HG02759 (cell line): ENCODE measurements around the gene SPATS1.

Experiments used
- ATAC-seq: cut with Tn5 transposase; IDR thresholded peaks from one replicate; pipeline ENCODE4 v1.9.1; 2021; ENCODE audit warnings: mild to moderate bottlenecking, moderate library complexity; ENCODE audit not compliant: unreplicated experiment

The SPATS1 gene

GRCh38 chr6:44342489-44342888 lies at the start of gene SPATS1:
Gene SPATS1 (plus strand): TSS chr6:44342650. CDS start chr6:44343096, 446 bp downstream.
- ATAC-seq, result no peak

DNA sequence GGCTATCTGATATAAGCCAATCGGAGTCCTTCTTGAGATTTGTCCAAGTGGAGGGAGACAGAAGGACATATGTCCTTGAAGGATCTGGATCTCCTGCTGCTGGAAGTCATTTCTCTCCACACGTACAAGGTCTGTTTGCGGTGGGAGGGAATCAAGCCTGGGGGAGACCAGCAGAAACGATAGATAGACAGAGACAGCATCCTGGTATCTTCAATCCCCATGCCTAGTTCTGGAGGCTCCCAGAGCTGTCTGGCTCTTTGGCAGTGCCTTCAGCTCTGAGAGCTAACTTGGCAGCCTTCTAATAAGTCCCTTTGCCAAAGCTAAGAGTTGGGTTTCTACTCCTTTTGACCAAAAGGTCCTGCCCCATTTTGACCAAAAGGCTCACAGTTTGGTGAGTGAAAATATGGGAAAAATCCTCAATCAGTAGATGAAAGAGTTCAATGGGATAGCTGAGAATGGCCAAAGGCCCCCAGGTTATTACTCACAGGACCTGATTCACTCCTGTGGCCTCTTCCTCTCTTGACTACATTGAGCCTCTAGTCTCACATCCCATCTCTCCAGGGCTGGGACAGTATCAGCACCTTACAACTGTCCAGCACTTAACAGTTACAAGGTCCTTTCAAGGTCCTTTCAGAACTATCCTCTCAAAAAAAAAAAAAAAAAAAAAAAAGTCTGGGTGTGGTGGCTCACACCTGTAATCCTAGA lies 49.6 kb upstream of the SPATS1 start:
- no peak for ATAC-seq

- no peak for ATAC-seq
Measured at GRCh38 chr6:44294832-44295791, 47.3 kb upstream of the SPATS1 start.

DNA sequence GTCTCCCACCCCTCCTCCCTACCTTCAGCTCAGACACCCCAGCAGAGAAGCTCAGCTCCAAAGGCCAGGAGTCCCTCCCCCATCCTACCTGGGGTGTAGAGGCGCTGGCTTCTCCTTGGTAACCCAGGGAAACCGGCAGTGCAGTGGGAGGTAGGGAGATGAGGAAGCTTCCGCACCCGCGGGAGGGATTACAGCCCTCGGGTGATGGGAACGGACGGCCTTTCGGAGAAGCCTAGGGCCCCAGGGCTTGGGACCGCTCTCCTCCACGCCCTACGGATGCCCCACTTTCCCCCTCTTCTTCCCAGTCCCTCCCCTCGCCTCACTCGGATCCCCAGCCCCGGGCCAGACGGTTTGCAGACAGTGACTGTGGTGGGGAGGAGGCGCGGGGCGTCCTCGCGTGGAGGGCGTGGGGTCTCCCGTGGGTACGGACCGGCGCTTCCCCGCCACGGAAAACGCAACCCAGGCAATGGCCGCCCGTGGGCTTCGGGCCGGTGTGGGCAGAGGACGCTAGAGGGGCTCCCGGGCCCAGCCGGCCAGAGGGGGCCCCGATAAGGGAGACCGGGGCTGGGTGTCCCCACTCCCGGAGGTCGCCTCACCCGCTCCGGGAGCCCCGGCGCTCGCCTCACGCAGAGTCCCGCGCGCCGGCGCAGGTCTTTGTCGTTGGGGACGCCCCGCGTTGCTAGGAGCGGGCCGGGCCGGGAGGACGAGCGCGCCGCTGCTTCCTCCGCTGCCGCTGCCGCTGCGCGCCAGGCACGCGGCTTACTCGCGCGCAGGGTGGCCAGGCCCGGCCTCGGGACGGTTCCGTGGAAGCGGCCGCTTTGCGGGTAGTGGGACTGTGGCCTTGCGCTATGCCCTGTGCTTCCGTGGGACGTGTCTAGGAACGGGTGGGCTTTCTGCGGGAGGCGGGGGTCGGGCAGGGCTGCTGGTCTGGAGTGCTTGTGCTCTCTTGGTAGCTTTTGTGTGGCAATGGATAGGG lies 45.1 kb upstream of the SPATS1 start:
- peak; percentile 59 for ATAC-seq

- no peak for ATAC-seq
Measured at GRCh38 chr6:44298055-44298803, 44.2 kb upstream of the SPATS1 start.

DNA sequence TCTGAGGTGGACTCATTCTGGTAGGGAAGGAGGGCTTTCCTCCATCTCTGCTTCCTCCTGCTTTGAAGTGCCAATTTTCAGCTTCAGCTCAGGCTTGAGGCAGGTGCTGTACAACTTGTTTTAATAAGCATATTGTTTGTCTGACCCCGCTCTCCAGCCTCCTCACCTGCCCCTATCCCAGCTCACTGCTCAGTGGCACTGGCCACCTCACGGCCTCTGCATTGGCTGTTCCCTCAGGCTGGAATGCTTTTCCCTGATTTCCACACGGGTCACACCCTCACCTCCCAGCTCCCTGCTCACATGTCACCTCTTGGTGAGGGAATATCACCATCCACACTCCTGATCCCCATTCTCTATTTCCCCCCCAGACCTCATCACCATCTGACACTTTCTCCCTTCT lies 43.6 kb upstream of the SPATS1 start:
- no peak for ATAC-seq

GRCh38 chr6:44300292-44300823 lies 42.1 kb upstream of the SPATS1 start:
- no peak for ATAC-seq

- ATAC-seq, result no peak
Measured at GRCh38 chr6:44301106-44301505, 41.3 kb upstream of the SPATS1 start.

GRCh38 chr6:44301782-44302564 lies 40.5 kb upstream of the SPATS1 start:
- no peak for ATAC-seq

DNA sequence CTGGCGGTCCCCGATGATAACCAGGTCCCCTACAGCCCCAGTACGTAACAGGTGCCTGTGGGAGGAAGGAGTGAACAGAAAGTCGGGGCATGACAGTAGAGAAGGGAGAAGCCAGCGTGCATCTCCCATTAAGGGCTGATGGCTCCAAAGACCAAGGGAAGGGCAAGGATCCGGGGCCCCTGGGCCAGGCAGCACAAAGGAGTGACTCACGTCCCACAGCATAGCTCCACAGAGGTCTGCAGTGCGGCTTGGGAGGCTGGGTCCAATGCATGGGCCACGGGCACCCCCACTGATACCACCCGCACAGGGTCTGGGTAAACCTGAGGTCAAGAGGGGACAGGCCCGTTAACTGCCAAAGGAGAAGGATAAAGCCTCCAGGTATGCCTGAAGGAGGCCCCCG lies 39.6 kb upstream of the SPATS1 start:
- no peak for ATAC-seq

GRCh38 chr6:44303842-44304241 lies 38.6 kb upstream of the SPATS1 start:
- ATAC-seq, result no peak

- no peak for ATAC-seq
Measured at GRCh38 chr6:44304282-44305199, 37.9 kb upstream of the SPATS1 start.

- ATAC-seq, result no peak
Measured at GRCh38 chr6:44305200-44305725, 37.2 kb upstream of the SPATS1 start.

DNA sequence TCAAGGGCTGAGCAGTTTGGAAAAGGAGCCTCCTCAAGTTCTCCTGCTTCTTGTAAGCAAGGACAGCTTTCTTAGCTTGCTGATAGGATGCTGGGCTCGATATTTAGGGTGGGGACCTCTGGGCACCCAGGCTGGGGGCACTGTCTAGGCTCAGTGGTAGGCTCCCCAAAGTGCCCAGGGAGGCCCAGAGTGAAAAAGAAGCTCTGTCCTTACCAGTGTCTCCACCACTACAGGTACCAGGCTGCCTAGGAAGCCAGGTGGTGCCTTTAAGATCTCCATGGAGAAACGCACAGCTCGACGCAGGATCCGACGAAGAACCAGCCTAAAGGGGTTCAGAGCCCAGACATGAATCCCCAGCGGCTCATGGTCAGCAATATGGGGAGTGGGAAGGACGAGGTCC lies 35.7 kb upstream of the SPATS1 start:
- ATAC-seq, result no peak

- ATAC-seq, result no peak
Measured at GRCh38 chr6:44307217-44307616, 35.2 kb upstream of the SPATS1 start.

DNA sequence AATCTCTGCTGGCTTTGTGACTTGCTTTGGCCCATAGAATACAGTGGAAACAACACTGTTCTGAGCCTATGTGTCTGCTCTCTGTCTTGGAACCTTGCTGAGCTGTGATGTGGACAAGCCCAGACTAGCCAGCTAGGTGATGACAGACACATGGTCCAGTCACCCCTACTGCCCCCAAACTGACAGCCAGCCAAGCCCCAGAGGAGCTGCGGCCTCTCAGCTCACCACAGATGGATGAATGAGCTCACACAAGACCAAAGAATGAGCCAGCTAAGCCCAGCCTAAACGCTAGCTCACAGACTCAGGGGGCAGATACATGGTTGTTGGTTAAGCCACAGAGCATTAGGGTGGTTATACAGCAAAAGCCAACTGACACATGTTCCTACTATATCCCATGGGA lies 33.4 kb upstream of the SPATS1 start:
- no peak for ATAC-seq

DNA sequence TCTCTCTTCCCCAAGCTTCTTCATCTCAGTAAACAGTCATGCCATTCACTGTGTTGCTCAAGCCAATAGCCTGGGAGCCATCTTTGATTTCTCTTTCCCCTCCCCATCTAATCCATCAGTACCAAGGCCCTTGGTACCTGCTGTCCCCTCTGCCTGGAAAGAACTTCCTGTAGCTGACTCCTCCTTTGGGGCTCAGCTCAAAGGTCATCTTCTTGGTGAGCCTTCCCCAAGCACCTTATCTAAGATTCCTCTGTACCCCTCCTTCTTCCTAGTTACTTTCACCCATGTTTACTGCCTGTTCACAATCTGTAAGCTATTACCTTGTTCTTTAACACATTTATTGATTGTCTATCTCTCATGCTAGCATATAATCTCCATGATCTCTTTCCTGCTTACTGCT lies 32.8 kb upstream of the SPATS1 start:
- ATAC-seq, result no peak

DNA sequence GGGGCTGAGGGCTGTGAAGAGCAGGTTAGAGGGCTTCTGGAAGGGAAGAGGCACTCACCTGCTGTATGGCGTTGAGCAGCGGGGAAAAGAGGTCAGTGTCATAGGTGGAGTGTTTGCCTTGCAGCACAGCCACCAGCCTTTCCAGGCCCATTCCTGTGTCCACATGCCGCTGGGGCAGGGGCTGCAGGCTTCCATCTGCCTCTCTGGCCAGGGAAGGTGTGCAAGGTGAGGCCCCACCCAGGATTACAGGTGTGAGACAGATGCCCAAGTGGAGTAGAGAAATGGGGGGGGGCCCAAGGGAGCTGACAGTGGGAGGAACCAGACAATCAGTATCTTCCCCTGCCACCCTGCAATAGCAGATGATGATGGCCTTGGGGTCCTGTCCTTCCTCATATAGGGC lies 32.2 kb upstream of the SPATS1 start:
- no peak for ATAC-seq
